A673 (cell line): Measurements from ENCODE around the gene ZHX3.

Source experiments
- CTCF ChIP-seq: fragments of 300-800, 200-600 bp; sonication (generic); conservative IDR thresholded peaks from 2 replicates; pipeline ENCODE4 v1.5.1; 2017; ENCODE audit warnings: low read depth, mild to moderate bottlenecking, antibody characterized with exemption, low read length, moderate library complexity, mixed read lengths
- EZH2 ChIP-seq: fragments of 200-600 bp; sonication (generic); IDR thresholded peaks from 2 replicates; pipeline ENCODE4 v1.6.1; 2017; ENCODE audit warnings: borderline replicate concordance, low read depth, mild to moderate bottlenecking, mixed read lengths, antibody characterized with exemption, low read length; ENCODE audit not compliant: poor library complexity, severe bottlenecking

GRCh38 chr20:41277049-41277448 is 40.5 kb downstream of the ZHX3 start:
- TF ChIP-seq CTCF (no peak), EZH2 (no peak)
